Left cardiac atrium (tissue), 4 donors: ENCODE measurements around the gene MKI67. TPM values are rescaled to one million over a fixed set of nuclear protein-coding genes. Genes with fewer than 3 reads are reported as not detected.
"Not testable (repeated sequence)": the region's sequence is repeated elsewhere in the genome, so short reads cannot be mapped to it uniquely, and the experiment has no call there.

Experiments used
- ATAC-seq, 2 donors: fragments of 200-7000 bp; cut with Tn5 transposase; one replicate each; pipeline ENCODE4 v1.9.1; 2020; ENCODE audit warnings: mild to moderate bottlenecking in 2 of 2, moderate library complexity in 2 of 2
- DNase-seq: peaks from one replicate; pipeline ENCODE4 v3.0.0-alpha.2; 2020
- intact Hi-C, 2 donors: fragments of 100-400 bp; cut with DNase I; formaldehyde crosslinking; loops; one replicate each; pipeline versions ENCODE4 v1.14.1 to v1.15.1; 2022 to 2023
- long read RNA-seq: library from polyadenylated mRNA; unstranded; transcript quantifications from one replicate; pipeline ENCODE4 v2.0.0, GENCODE V29; 2021
- total RNA-seq, 2 donors: library from RNA; stranded (reverse); fragmentation: NEBNext Ultra II Directional; extraction: Animal tissue kit (Norgen Biotek cat#: 25700); gene quantifications; one replicate each; pipeline ENCODE4 v1.2.1, GENCODE V29; 2021
- donor health status: DM: no; HTN: yes; CAD: no.
- donor health status: DM: no; HTN: yes; CAD: no; lungs with severe emphysema.
- donor health status: DM: yes; HTN: yes; CAD: no.
- donor health status: Dilated cardiomyopathy.

The MKI67 gene
- 1 to 10 TPM in 1 of 2 donors, under 1 TPM in 1; 0.50 to 2.7 TPM for total RNA-seq
- long read RNA-seq = 0 reads

- ATAC-seq (peak; percentile 98), DNase-seq (peak; percentile 84)
- intact Hi-C loops = no loop called here
These were observed at the start of gene MKI67 for GRCh38 chr10:128125944-128126764. Gene MKI67, minus strand, starts transcription at chr10:128126423. Its CDS starts 756 bp downstream, at chr10:128125667.

GRCh38 chr10:128174581-128175559 lies 48.6 kb upstream of the MKI67 start:
- ATAC-seq (no peak), DNase-seq (no peak)
- intact Hi-C loops = no loop called here

- intact Hi-C loops = no loop called here
- ATAC-seq (no peak), DNase-seq (no peak)
These were observed 47.2 kb upstream of the MKI67 start for GRCh38 chr10:128173386-128173785.

GRCh38 chr10:128172756-128173155 lies 46.5 kb upstream of the MKI67 start:
- intact Hi-C loops = no loop called here
- no peak for ATAC-seq
- no peak for DNase-seq

GRCh38 chr10:128169811-128170379 lies 43.7 kb upstream of the MKI67 start:
- DNase-seq (no peak), ATAC-seq (no peak)
- intact Hi-C loops = no loop called here

- no peak for DNase-seq
- intact Hi-C loops = no loop called here
- no peak for ATAC-seq
These were observed 41.8 kb upstream of the MKI67 start for GRCh38 chr10:128167926-128168520.

GRCh38 chr10:128167123-128167522 lies 40.9 kb upstream of the MKI67 start:
- ATAC-seq, DNase-seq, intact Hi-C loops: not testable (repeated sequence)

GRCh38 chr10:128166151-128166550 lies 39.9 kb upstream of the MKI67 start:
- intact Hi-C loops = no loop called here

GRCh38 chr10:128165536-128165935 lies 39.3 kb upstream of the MKI67 start:
- ATAC-seq (no peak), DNase-seq (no peak)
- intact Hi-C loops = no loop called here

More at GRCh38 chr10:128166151-128166550, 39.9 kb upstream of the MKI67 start:
- no peak for ATAC-seq
- no peak for DNase-seq

GRCh38 chr10:128163701-128164100 lies 37.5 kb upstream of the MKI67 start:
- intact Hi-C loops = no loop called here
- DNase-seq (no peak), ATAC-seq (no peak)

GRCh38 chr10:128161031-128161430 lies 34.8 kb upstream of the MKI67 start:
- ATAC-seq (no peak), DNase-seq (no peak)
- intact Hi-C loops = no loop called here

- intact Hi-C loops = no loop called here
- ATAC-seq (no peak), DNase-seq (no peak)
These were observed 34.1 kb upstream of the MKI67 start for GRCh38 chr10:128160297-128160711.

GRCh38 chr10:128158021-128158795 lies 32.0 kb upstream of the MKI67 start:
- no peak for ATAC-seq
- DNase-seq = no peak
- intact Hi-C loops = no loop called here

GRCh38 chr10:128156999-128157755 lies 31.0 kb upstream of the MKI67 start:
- intact Hi-C loops = no loop called here
- no peak for ATAC-seq

GRCh38 chr10:128152741-128153580 lies 26.7 kb upstream of the MKI67 start:
- intact Hi-C loops = no loop called here
- DNase-seq (no peak), ATAC-seq (no peak)

More at GRCh38 chr10:128156999-128157755, 31.0 kb upstream of the MKI67 start:
- no peak for DNase-seq

- intact Hi-C loops = no loop called here
- no peak for ATAC-seq
- no peak for DNase-seq
These were observed 24.8 kb upstream of the MKI67 start for GRCh38 chr10:128151031-128151430.

- intact Hi-C loops = no loop called here
- DNase-seq (no peak), ATAC-seq (no peak)
These were observed 24.3 kb upstream of the MKI67 start for GRCh38 chr10:128150561-128150960.
